OCI-LY7 (cell line): ENCODE results near the gene IL10RB. TPM values are rescaled to one million over a fixed set of nuclear protein-coding genes. Genes with fewer than 3 reads are reported as not detected.

ENCODE experiments used
- BruUV-seq: library from RNA; stranded (reverse); fragments of 400-500 nt; replicated peaks from 2 replicates; lab custom pipeline; 2021; lab: Mats Ljungman, UMichigan
- CTCF ChIA-PET: fragments of 300-600 bp; sonication (Branson Sonifier 250); formaldehyde crosslinking; loops from one replicate; lab custom pipeline; 2022; ENCODE audit warnings: antibody characterized with exemption; ENCODE audit not compliant: unreplicated experiment; lab: Charles Lee
- POLR2A ChIA-PET: fragments of 300-600 bp; sonication (Branson Sonifier 250); formaldehyde crosslinking; loops from one replicate; lab custom pipeline; 2022; ENCODE audit warnings: antibody characterized with exemption; lab: Charles Lee
- DNase-seq: peaks from one replicate; pipeline ENCODE4 v3.0.0-alpha.2; 2015; ENCODE audit warnings: low spot score
- H2AFZ ChIP-seq: fragments of 200-600 bp; sonication (generic), shearing (Covaris generic); 2 replicates; pipeline ENCODE4 v1.6.1; 2014; ENCODE audit warnings: mild to moderate bottlenecking, antibody characterized with exemption, low read length, moderate library complexity
- H3K27ac ChIP-seq: fragments of 200-600 bp; sonication (generic); 2 replicates; pipeline ENCODE4 v1.5.1; 2014; ENCODE audit warnings: mixed run types, low read depth, mild to moderate bottlenecking, moderate library complexity, low read length, inconsistent platforms; ENCODE audit not compliant: poor library complexity, severe bottlenecking
- H3K36me3 ChIP-seq: fragments of 200-600 bp; sonication (generic); 2 replicates; pipeline ENCODE4 v1.6.1; 2014; ENCODE audit warnings: mild to moderate bottlenecking, antibody characterized with exemption, low read length, moderate library complexity, mixed read lengths; ENCODE audit not compliant: insufficient read depth
- H3K4me1 ChIP-seq: fragments of 200-600 bp; sonication (generic); 2 replicates; pipeline ENCODE4 v1.5.1; 2014; ENCODE audit warnings: mild to moderate bottlenecking, low read length; ENCODE audit not compliant: insufficient read depth, poor library complexity, severe bottlenecking
- H3K4me2 ChIP-seq: fragments of 200-600 bp; sonication (generic); 2 replicates; pipeline ENCODE4 v1.6.1; 2014; ENCODE audit warnings: mild to moderate bottlenecking, low read length
- H3K4me3 ChIP-seq: fragments of 200-600 bp; sonication (generic); 2 replicates; pipeline ENCODE4 v1.5.1; 2014; ENCODE audit warnings: mild to moderate bottlenecking, low read depth, low read length; ENCODE audit not compliant: poor library complexity, severe bottlenecking
- H3K79me2 ChIP-seq: fragments of 200-600 bp; sonication (generic); 2 replicates; pipeline ENCODE4 v1.6.1; 2016; ENCODE audit warnings: low read depth, mild to moderate bottlenecking, low read length, moderate library complexity, mixed read lengths; ENCODE audit not compliant: insufficient read depth
- H3K9me2 ChIP-seq: fragments of 200-600 bp; sonication (generic); 2 replicates; pipeline ENCODE4 v1.6.1; 2016; ENCODE audit warnings: mild to moderate bottlenecking, low read length, mixed read lengths; ENCODE audit not compliant: insufficient read depth
- H3K9me3 ChIP-seq: fragments of 200-600 bp; sonication (generic); 2 replicates; pipeline ENCODE4 v1.6.1; 2014; ENCODE audit warnings: mild to moderate bottlenecking, mixed run types, low read length, mixed read lengths
- H4K20me1 ChIP-seq: fragments of 200-600 bp; sonication (generic); 2 replicates; pipeline ENCODE4 v1.6.1; 2014; ENCODE audit warnings: mild to moderate bottlenecking, antibody characterized with exemption, low read length, moderate library complexity, mixed read lengths; ENCODE audit not compliant: insufficient read depth
- CTCF ChIP-seq: fragments of 200-600 bp; sonication (generic); conservative IDR thresholded peaks from 2 replicates; pipeline ENCODE4 v1.5.1; 2014; ENCODE audit warnings: mild to moderate bottlenecking, antibody characterized with exemption, low read length, moderate library complexity, mixed read lengths
- EZH2phosphoT487 ChIP-seq: fragments of 200-600 bp; sonication (generic); IDR thresholded peaks from 2 replicates; pipeline ENCODE4 v1.6.1; 2018; ENCODE audit warnings: low read depth, borderline replicate concordance, mild to moderate bottlenecking, mixed run types, antibody characterized with exemption, low read length, moderate library complexity, mixed read lengths
- intact Hi-C: fragments of 100-400 bp; cut with micrococcal nuclease; formaldehyde crosslinking; loops from one replicate; pipeline ENCODE4 v1.10.0; 2022; ENCODE audit not compliant: unreplicated experiment
- total RNA-seq, 2 experiments: library from RNA; depleted of rRNA in 1 of 2; stranded (reverse); fragments of >200 nt in 1 of 2; shearing (Covaris generic) in 1 of 2; gene quantifications; 2 replicates each; pipeline ENCODE4 v1.2.3, GENCODE V29; 2014 to 2022

Gene IL10RB
- total RNA-seq, 2 experiments from 2014 or later = 48.0 to 48.3 TPM

- CTCF ChIA-PET = no interaction called here
- 0 out of 2 replicates have a peak, but pooled peaks cover 7% of the 10 kb centered on the region for H4K20me1 ChIP-seq
- no peaks in the 10 kb centered on the region for H3K9me3 ChIP-seq
- H3K36me3 ChIP-seq = peaks cover 76% of the 10 kb centered on the region
- no peaks in the 10 kb centered on the region for H3K9me2 ChIP-seq
- peak overlapping the region; percentile 70 for H3K27ac ChIP-seq
- POLR2A ChIA-PET = interaction anchor here (0.5 to 2.5 kb wide), 7 partner anchors 8 to 193 kb away, joined by 3 to 6 read pairs (median 3); no protein-coding TSS in a partner anchor
- intact Hi-C loops = loop anchor here (5.0 kb wide), 3 partner anchors 36 to 496 kb away; partner anchors contain the start of gene PAXBP1
- H3K79me2 ChIP-seq = peaks cover 52% of the 10 kb centered on the region; the same call in 1 of the 2 replicates
- peak overlapping the region; percentile 78 for H3K4me3 ChIP-seq
- TF ChIP-seq CTCF = no peak
- TF ChIP-seq EZH2phosphoT487 = no peak
- no TSS peak for BruUV-seq
- peak overlapping the region; percentile 97 for H3K4me2 ChIP-seq
- H3K4me1 ChIP-seq = peaks cover 52% of the 10 kb centered on the region
- DNase-seq = no peak
- no peak overlapping the region for H2AFZ ChIP-seq
Observed at GRCh38 chr21:33268393-33268736, 2.2 kb downstream of the IL10RB start.

GRCh38 chr21:33268737-33269441 is 2.7 kb downstream of the IL10RB start:
- Histone ChIP-seq H3K79me2 (peaks cover 51% of the 10 kb centered on the region; the same call in 1 of the 2 replicates), H3K36me3 (peaks cover 76% of the 10 kb centered on the region), H2AFZ (no peak overlapping the region), H3K9me3 (no peaks in the 10 kb centered on the region), H3K4me3 (peak overlapping the region; percentile 78), H4K20me1 (0 out of 2 replicates have a peak, but pooled peaks cover 7% of the 10 kb centered on the region), H3K4me1 (peaks cover 52% of the 10 kb centered on the region), H3K9me2 (no peaks in the 10 kb centered on the region), H3K4me2 (peak overlapping the region; percentile 97), H3K27ac (peak overlapping the region; percentile 70)
- POLR2A ChIA-PET = interaction anchor here (0.5 to 2.5 kb wide), 12 partner anchors 9 to 883 kb away, joined by 3 to 9 read pairs (median 4); no protein-coding TSS in a partner anchor
- peak; percentile 81 for DNase-seq
- no TSS peak for BruUV-seq
- CTCF ChIA-PET = no interaction called here
- TF ChIP-seq EZH2phosphoT487 (no peak), CTCF (peak; percentile 57)
- intact Hi-C loops = loop anchor here (1.0 to 5.0 kb wide), 5 partner anchors 27 to 497 kb away; partner anchors contain the start of genes IFNAR1 and PAXBP1

- POLR2A ChIA-PET = no interaction called here
- no peaks in the 10 kb centered on the region for H3K9me3 ChIP-seq
- intact Hi-C loops = no loop called here
- H4K20me1 ChIP-seq = no peaks in the 10 kb centered on the region
- TF ChIP-seq CTCF (no peak), EZH2phosphoT487 (no peak)
- no peak overlapping the region for H3K4me2 ChIP-seq
- no peaks in the 10 kb centered on the region for H3K9me2 ChIP-seq
- H3K4me3 ChIP-seq = no peak overlapping the region
- no TSS peak for BruUV-seq
- peaks cover 31% of the 10 kb centered on the region; the same call in 1 of the 2 replicates for H3K79me2 ChIP-seq
- H3K27ac ChIP-seq = no peak overlapping the region
- DNase-seq = no peak
- peaks cover 36% of the 10 kb centered on the region for H3K4me1 ChIP-seq
- H2AFZ ChIP-seq = no peak overlapping the region
- CTCF ChIA-PET = no interaction called here
- peaks cover 74% of the 10 kb centered on the region for H3K36me3 ChIP-seq
Observed at GRCh38 chr21:33270986-33271385, 4.8 kb downstream of the IL10RB start.
